Trophoblast cell (in vitro differentiated cells and primary cell): ENCODE data around the gene ABCG2.

Source experiments
- DNase-seq, 2 donors: peaks; one replicate each; pipeline ENCODE4 v3.0.0-alpha.2; 2016
- H2AFZ ChIP-seq: 2 replicates; pipeline ENCODE4 v1.6.1; 2013; ENCODE audit warnings: low read length, moderate library complexity, mild to moderate bottlenecking; ENCODE audit not compliant: insufficient read depth, poor library complexity
- H2AK5ac ChIP-seq: 2 replicates; pipeline ENCODE4 v1.6.1; 2013; ENCODE audit warnings: mild to moderate bottlenecking, low read length
- H2BK120ac ChIP-seq: 2 replicates; pipeline ENCODE4 v1.6.1; 2013; ENCODE audit warnings: low read length, mild to moderate bottlenecking, moderate library complexity; ENCODE audit not compliant: insufficient read depth, poor library complexity
- H2BK12ac ChIP-seq: 2 replicates; pipeline ENCODE4 v1.6.1; 2013; ENCODE audit warnings: mild to moderate bottlenecking, low read length, moderate library complexity
- H2BK5ac ChIP-seq: 2 replicates; pipeline ENCODE4 v1.6.1; 2013; ENCODE audit warnings: low read length, low read depth, moderate library complexity, mild to moderate bottlenecking; ENCODE audit not compliant: poor library complexity
- H3K14ac ChIP-seq: 2 replicates; pipeline ENCODE4 v1.6.1; 2013; ENCODE audit warnings: mild to moderate bottlenecking, low read length
- H3K18ac ChIP-seq: 2 replicates; pipeline ENCODE4 v1.6.1; 2013; ENCODE audit warnings: mild to moderate bottlenecking, low read length
- H3K23ac ChIP-seq: 2 replicates; pipeline ENCODE4 v1.6.1; 2013; ENCODE audit warnings: low read length
- H3K27ac ChIP-seq: 2 replicates; pipeline ENCODE4 v1.5.1; 2013; ENCODE audit warnings: low read depth, mild to moderate bottlenecking, inconsistent platforms, low read length, moderate library complexity
- H3K27me3 ChIP-seq: 2 replicates; pipeline ENCODE4 v1.6.1; 2013; ENCODE audit warnings: inconsistent platforms, mild to moderate bottlenecking, low read length, moderate library complexity; ENCODE audit not compliant: insufficient read depth
- H3K36me3 ChIP-seq, 2 experiments: 1 replicate in 1 of 2; 2 replicates in 1 of 2; pipeline ENCODE4 v1.6.1; 2013; ENCODE audit warnings: low read length in 2 of 2, mild to moderate bottlenecking in 2 of 2, moderate library complexity in 1 of 2; ENCODE audit not compliant: insufficient read depth in 2 of 2, control insufficient read depth in 1 of 2
- H3K4ac ChIP-seq: 2 replicates; pipeline ENCODE4 v1.6.1; 2013; ENCODE audit warnings: low read depth, mild to moderate bottlenecking, low read length, moderate library complexity
- H3K4me1 ChIP-seq, 2 experiments: 1 replicate in 1 of 2; 2 replicates in 1 of 2; pipeline ENCODE4 v1.6.1; 2013; ENCODE audit warnings: low read length in 2 of 2, mild to moderate bottlenecking in 2 of 2, moderate library complexity in 1 of 2; ENCODE audit not compliant: insufficient read depth in 2 of 2, control insufficient read depth in 1 of 2
- H3K4me2 ChIP-seq: 2 replicates; pipeline ENCODE4 v1.6.1; 2013; ENCODE audit warnings: inconsistent platforms, mild to moderate bottlenecking, low read length, moderate library complexity
- H3K4me3 ChIP-seq: 2 replicates; pipeline ENCODE4 v1.5.1; 2013; ENCODE audit warnings: mild to moderate bottlenecking, low read depth, low read length, inconsistent platforms
- H3K79me1 ChIP-seq: one replicate; pipeline ENCODE4 v1.6.1; 2013; ENCODE audit warnings: low read length
- H3K79me2 ChIP-seq: 2 replicates; pipeline ENCODE4 v1.6.1; 2013; ENCODE audit warnings: low read length, mild to moderate bottlenecking; ENCODE audit not compliant: control insufficient read depth, insufficient read depth, poor library complexity
- H3K9ac ChIP-seq: 2 replicates; pipeline ENCODE4 v1.6.1; 2013; ENCODE audit warnings: mild to moderate bottlenecking, low read length
- H3K9me3 ChIP-seq: 2 replicates; pipeline ENCODE4 v1.6.1; 2013; ENCODE audit warnings: low read depth, mild to moderate bottlenecking, control low read depth, inconsistent platforms, low read length; ENCODE audit not compliant: insufficient read depth
- H4K12ac ChIP-seq: 2 replicates; pipeline ENCODE4 v1.6.1; 2013; ENCODE audit warnings: low read depth, mild to moderate bottlenecking, low read length, moderate library complexity
- H4K8ac ChIP-seq: 2 replicates; pipeline ENCODE4 v1.6.1; 2013; ENCODE audit warnings: low read depth, mild to moderate bottlenecking, low read length, moderate library complexity
- H4K91ac ChIP-seq: one replicate; pipeline ENCODE4 v1.6.1; 2013; ENCODE audit warnings: low read depth, mild to moderate bottlenecking, low read length, moderate library complexity
- WGBS: extraction: QIAGEN DNeasy Blood & Tissue Kit; methylation state at CpG from one replicate; pipeline ENCODE4 v1.1.7; 2013; ENCODE audit warnings: missing lambda C conversion rate; ENCODE audit not compliant: insufficient read length, insufficient coverage; ENCODE audit errors: extremely low coverage; 5-methylcytosine and 5-hydroxymethylcytosine counted together

Gene ABCG2

GRCh38 chr4:88147799-88148217, 10.6 kb downstream of the ABCG2 start:
- Histone ChIP-seq H3K4me2 (peak overlapping the region; percentile 3), H3K4me3 (no peak overlapping the region), H4K8ac (no peak overlapping the region), H2BK5ac (peak overlapping the region; percentile 81), H2BK120ac (peak overlapping the region; percentile 90), H2BK12ac (peak overlapping the region; percentile 93), H2AK5ac (no peak overlapping the region), H3K14ac (no peak overlapping the region), H4K91ac (peak overlapping the region; percentile 66), H3K4ac (no peak overlapping the region), H3K27me3 (no peaks in the 10 kb centered on the region), H3K79me1 (peaks cover 34% of the 10 kb centered on the region), H3K9ac (no peak overlapping the region), H3K27ac (peak overlapping the region; percentile 90), H4K12ac (no peak overlapping the region), H3K23ac (no peak overlapping the region), H3K9me3 (no peaks in the 10 kb centered on the region), H3K36me3 (peaks cover 0 to 3% of the 10 kb centered on the region in 2 experiments), H3K79me2 (peaks cover 11% of the 10 kb centered on the region), H3K4me1 (peaks cover 20 to 32% of the 10 kb centered on the region in 2 experiments), H3K18ac (no peak overlapping the region), H2AFZ (no peak overlapping the region)
- WGBS = no CpG with 5 or more reads among the region's 4 CpGs
- DNase-seq = peak; percentile 79 to 94

GRCh38 chr4:88146891-88147290, 11.5 kb downstream of the ABCG2 start:
- peak overlapping the region; percentile 35 for H3K27ac ChIP-seq
- H3K9me3 ChIP-seq = no peaks in the 10 kb centered on the region
- H4K12ac ChIP-seq = no peak overlapping the region
- H4K91ac ChIP-seq = peak overlapping the region; percentile 88
- no peak overlapping the region for H2AFZ ChIP-seq
- peaks cover 20 to 32% of the 10 kb centered on the region in 2 experiments for H3K4me1 ChIP-seq
- H3K9ac ChIP-seq = no peak overlapping the region
- peaks cover 3% of the 10 kb centered on the region in 2 experiments for H3K36me3 ChIP-seq
- H3K18ac ChIP-seq = no peak overlapping the region
- H3K79me1 ChIP-seq = peaks cover 35% of the 10 kb centered on the region
- no peak overlapping the region for H3K4me3 ChIP-seq
- H2BK5ac ChIP-seq = no peak overlapping the region
- H3K23ac ChIP-seq = no peak overlapping the region
- H2BK120ac ChIP-seq = peak overlapping the region; percentile 25
- peak in 1 of 2 donors; percentile 14 for DNase-seq
- no peaks in the 10 kb centered on the region for H3K27me3 ChIP-seq
- peaks cover 14% of the 10 kb centered on the region for H3K79me2 ChIP-seq
- no peak overlapping the region for H3K14ac ChIP-seq
- peak overlapping the region; percentile 27 for H2BK12ac ChIP-seq
- no peak overlapping the region for H2AK5ac ChIP-seq
- no peak overlapping the region for H4K8ac ChIP-seq
- H3K4me2 ChIP-seq = no peak overlapping the region
- peak overlapping the region; percentile 91 for H3K4ac ChIP-seq

GRCh38 chr4:88144866-88145300, 13.6 kb downstream of the ABCG2 start:
- no CpG with 5 or more reads among the region's 3 CpGs for WGBS
- Histone ChIP-seq H3K27ac (peak overlapping the region; percentile 82), H4K12ac (no peak overlapping the region), H2AFZ (no peak overlapping the region), H3K9ac (no peak overlapping the region), H3K4me1 (peaks cover 17 to 27% of the 10 kb centered on the region in 2 experiments), H3K4me3 (no peak overlapping the region), H3K27me3 (no peaks in the 10 kb centered on the region), H3K23ac (no peak overlapping the region), H3K4me2 (no peak overlapping the region), H3K9me3 (no peaks in the 10 kb centered on the region), H3K14ac (no peak overlapping the region), H2BK12ac (no peak overlapping the region), H3K79me1 (peaks cover 40% of the 10 kb centered on the region), H4K8ac (no peak overlapping the region), H3K79me2 (peaks cover 15% of the 10 kb centered on the region), H3K36me3 (peaks cover 0 to 3% of the 10 kb centered on the region in 2 experiments), H2BK5ac (no peak overlapping the region), H2AK5ac (no peak overlapping the region), H3K18ac (no peak overlapping the region), H4K91ac (no peak overlapping the region), H3K4ac (no peak overlapping the region), H2BK120ac (no peak overlapping the region)
- DNase-seq = peak; percentile 93 to 99

- no CpG with 5 or more reads among the region's 5 CpGs for WGBS
- H3K9me3 ChIP-seq = no peaks in the 10 kb centered on the region
These were observed 14.4 kb downstream of the ABCG2 start for GRCh38 chr4:88144048-88144447.

More at GRCh38 chr4:88144048-88144447, 14.4 kb downstream of the ABCG2 start:
- peaks cover 17 to 30% of the 10 kb centered on the region in 2 experiments for H3K4me1 ChIP-seq
- no peak overlapping the region for H4K8ac ChIP-seq
- H2BK12ac ChIP-seq = peak overlapping the region; percentile 61
- H4K12ac ChIP-seq = no peak overlapping the region
- peaks cover 3 to 6% of the 10 kb centered on the region in 2 experiments for H3K36me3 ChIP-seq
- H4K91ac ChIP-seq = peak overlapping the region; percentile 0
- H3K4me2 ChIP-seq = no peak overlapping the region
- no peak overlapping the region for H3K14ac ChIP-seq
- no peak overlapping the region for H3K9ac ChIP-seq
- H3K79me1 ChIP-seq = peaks cover 39% of the 10 kb centered on the region
- H3K27ac ChIP-seq = peak overlapping the region; percentile 87
- H3K4ac ChIP-seq = peak overlapping the region; percentile 33
- no peak overlapping the region for H3K18ac ChIP-seq
- H2AK5ac ChIP-seq = no peak overlapping the region
- no peak overlapping the region for H2AFZ ChIP-seq
- no peak overlapping the region for H3K4me3 ChIP-seq
- H3K79me2 ChIP-seq = peaks cover 15% of the 10 kb centered on the region
- peak overlapping the region; percentile 79 for H2BK5ac ChIP-seq
- H2BK120ac ChIP-seq = peak overlapping the region; percentile 18
- H3K23ac ChIP-seq = no peak overlapping the region
- no peaks in the 10 kb centered on the region for H3K27me3 ChIP-seq
- peak; percentile 68 to 85 for DNase-seq
